Natural killer cell (primary cell): ENCODE data around the gene THSD4. TPM values are rescaled to one million over a fixed set of nuclear protein-coding genes. Genes with fewer than 3 reads are reported as not detected.

Source experiments
- ATAC-seq, 3 donors: fragments of 150-1000 bp in 2 of 3; fragments of 200-7000 bp in 1 of 3; cut with Tn5 transposase; 1 replicate in 1 of 3; 2 replicates in 2 of 3; pipeline ENCODE4 v1.10.0; 2021; ENCODE audit warnings: mild to moderate bottlenecking in 2 of 3, moderate library complexity in 2 of 3
- DNase-seq, 2 donors: peaks; one replicate each; pipeline versions ENCODE4 v3.0.0 to v3.0.0-alpha.2; 2013 to 2021; ENCODE audit warnings: mixed read lengths in 1 of 2
- H3K27ac ChIP-seq: one replicate; pipeline ENCODE4 v1.5.1; 2013; ENCODE audit warnings: mild to moderate bottlenecking, low read length
- H3K27me3 ChIP-seq: one replicate; pipeline ENCODE4 v1.6.1; 2013; ENCODE audit warnings: low read length; ENCODE audit not compliant: control insufficient read depth, insufficient read depth
- H3K36me3 ChIP-seq: one replicate; pipeline ENCODE4 v1.6.1; 2013; ENCODE audit warnings: low read length; ENCODE audit not compliant: control insufficient read depth, insufficient read depth
- H3K4me1 ChIP-seq: one replicate; pipeline ENCODE4 v1.6.1; 2013; ENCODE audit warnings: low read length; ENCODE audit not compliant: control insufficient read depth, insufficient read depth
- H3K4me3 ChIP-seq: one replicate; pipeline ENCODE4 v1.5.1; 2013; ENCODE audit warnings: low read length
- H3K9me3 ChIP-seq: one replicate; pipeline ENCODE4 v1.6.1; 2013; ENCODE audit warnings: low read length; ENCODE audit not compliant: control insufficient read depth, insufficient read depth
- H3K27ac Mint-ChIP-seq, 2 donors: one replicate each; pipeline ENCODE4 v1.8.0; 2022; ENCODE audit warnings: mild to moderate bottlenecking in 2 of 2, mixed read lengths in 2 of 2, moderate library complexity in 1 of 2
- H3K27me3 Mint-ChIP-seq, 2 donors: one replicate each; pipeline ENCODE4 v1.8.0; 2022; ENCODE audit warnings: low read depth in 2 of 2, mixed read lengths in 2 of 2
- H3K36me3 Mint-ChIP-seq: one replicate; pipeline ENCODE4 v1.8.0; 2022; ENCODE audit warnings: mixed read lengths
- H3K4me1 Mint-ChIP-seq, 2 donors: one replicate each; pipeline ENCODE4 v1.8.0; 2022; ENCODE audit warnings: mixed read lengths in 2 of 2
- H3K4me3 Mint-ChIP-seq: one replicate; pipeline ENCODE4 v1.8.0; 2022; ENCODE audit warnings: mild to moderate bottlenecking, moderate library complexity, mixed read lengths
- H3K9me3 Mint-ChIP-seq, 2 donors: one replicate each; pipeline ENCODE4 v1.8.0; 2022; ENCODE audit warnings: mixed read lengths in 2 of 2
- CTCF ChIP-seq: fragments of 200-600 bp; IDR thresholded peaks from one replicate; pipeline ENCODE4 v1.8.0; 2022; ENCODE audit warnings: antibody characterized with exemption
- WGBS: methylation state at CpG from one replicate; pipeline ENCODE4 v1.1.7; 2013; ENCODE audit warnings: missing lambda C conversion rate; ENCODE audit not compliant: insufficient coverage; 5-methylcytosine and 5-hydroxymethylcytosine counted together
- intact Hi-C: fragments of 100-400 bp; cut with micrococcal nuclease; formaldehyde crosslinking; loops from one replicate; pipeline ENCODE4 v1.14.2; 2022
- total RNA-seq, 4 donors: library from RNA; stranded (reverse); fragments of 120-200 nt in 1 of 4; gene quantifications; one replicate each; pipeline versions ENCODE4 v1.2.3 to v1.2.4, GENCODE V29; 2013 to 2022

THSD4 gene
- total RNA-seq, 3 donors from 2014 or later (not counting 1 experiment from before 2014, with no cell fraction given) = not detected

- no peaks in the 10 kb centered on the region for H3K9me3 Mint-ChIP-seq
- no peak for ATAC-seq
- intact Hi-C loops = no loop called here
- no peak overlapping the region for H3K4me3 Mint-ChIP-seq
- no peak for DNase-seq
- no peak overlapping the region for H3K4me3 ChIP-seq
- no peak overlapping the region for H3K27ac Mint-ChIP-seq
- no peaks in the 10 kb centered on the region for H3K9me3 ChIP-seq
- H3K4me1 Mint-ChIP-seq = no peaks in the 10 kb centered on the region
- no peaks in the 10 kb centered on the region for H3K36me3 ChIP-seq
- no peaks in the 10 kb centered on the region for H3K27me3 ChIP-seq
- H3K36me3 Mint-ChIP-seq = no peaks in the 10 kb centered on the region
- no peaks in the 10 kb centered on the region for H3K4me1 ChIP-seq
- no peak overlapping the region for H3K27ac ChIP-seq
- H3K27me3 Mint-ChIP-seq = peaks cover 8 to 13% of the 10 kb centered on the region in 2 donors
- 87% methylated on average over 4 of the region's 4 CpGs for WGBS
- no peak for TF ChIP-seq CTCF
Measured at GRCh38 chr15:71659730-71660067, 544.4 kb downstream of the THSD4 start.

DNA sequence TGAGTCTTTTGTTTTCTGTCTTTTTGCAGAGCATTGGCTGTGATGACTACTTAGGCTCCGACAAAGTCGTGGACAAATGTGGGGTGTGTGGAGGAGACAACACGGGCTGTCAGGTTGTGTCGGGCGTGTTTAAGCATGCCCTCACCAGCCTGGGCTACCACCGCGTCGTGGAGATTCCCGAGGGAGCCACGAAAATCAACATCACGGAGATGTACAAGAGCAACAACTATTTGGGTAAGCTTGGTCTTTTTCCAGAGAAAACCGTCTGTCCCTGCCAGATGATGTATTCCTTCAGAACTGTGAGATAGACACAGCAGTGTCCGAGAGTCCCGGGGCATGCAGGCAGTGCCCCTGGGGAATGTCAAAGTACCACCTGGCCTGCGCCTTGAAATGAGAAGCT, 545.2 kb downstream of the THSD4 start:
- Histone ChIP-seq H3K4me1 (no peaks in the 10 kb centered on the region), H3K4me3 (no peak overlapping the region), H3K36me3 (no peaks in the 10 kb centered on the region), H3K27me3 (no peaks in the 10 kb centered on the region), H3K9me3 (no peaks in the 10 kb centered on the region), H3K27ac (no peak overlapping the region)
- intact Hi-C loops = no loop called here
- H3K9me3 Mint-ChIP-seq = no peaks in the 10 kb centered on the region
- no peak overlapping the region for H3K27ac Mint-ChIP-seq
- DNase-seq = no peak
- H3K27me3 Mint-ChIP-seq = peaks cover 10 to 21% of the 10 kb centered on the region in 2 donors
- ATAC-seq = no peak
- TF ChIP-seq CTCF = no peak
- WGBS = 87% methylated on average over 15 of the region's 15 CpGs
- no peak overlapping the region for H3K4me3 Mint-ChIP-seq
- no peaks in the 10 kb centered on the region for H3K36me3 Mint-ChIP-seq
- no peaks in the 10 kb centered on the region for H3K4me1 Mint-ChIP-seq

DNA sequence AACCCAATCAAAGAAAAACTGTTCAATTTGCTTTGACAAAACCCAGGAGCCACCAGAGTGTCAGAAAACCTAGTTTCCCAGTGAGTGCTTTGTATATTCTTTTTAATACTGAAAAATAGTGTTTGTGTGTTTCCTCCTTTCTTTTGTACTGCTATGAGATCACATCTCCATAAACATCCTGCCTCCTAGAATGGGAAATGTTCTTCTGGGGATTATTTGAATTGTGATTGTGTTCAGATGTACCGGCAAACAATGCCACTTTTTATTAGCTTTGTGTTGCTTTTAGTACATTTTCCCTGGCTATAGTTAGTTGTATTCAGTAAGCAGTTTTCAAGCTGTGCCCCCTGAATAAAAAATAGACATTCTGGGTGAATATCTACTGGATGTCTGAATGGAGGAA, 547.0 kb downstream of the THSD4 start:
- WGBS = 46% methylated on average over 1 of the region's 1 CpG
- Mint-ChIP-seq H3K4me3 (no peak overlapping the region), H3K36me3 (no peaks in the 10 kb centered on the region), H3K4me1 (no peaks in the 10 kb centered on the region), H3K27ac (no peak overlapping the region), H3K27me3 (peaks cover 10 to 27% of the 10 kb centered on the region in 2 donors), H3K9me3 (no peaks in the 10 kb centered on the region)
- Histone ChIP-seq H3K27ac (no peak overlapping the region), H3K4me1 (no peaks in the 10 kb centered on the region), H3K36me3 (no peaks in the 10 kb centered on the region), H3K9me3 (no peaks in the 10 kb centered on the region), H3K4me3 (no peak overlapping the region), H3K27me3 (no peaks in the 10 kb centered on the region)
- no peak for ATAC-seq
- DNase-seq = no peak
- intact Hi-C loops = no loop called here
- no peak for TF ChIP-seq CTCF

DNA sequence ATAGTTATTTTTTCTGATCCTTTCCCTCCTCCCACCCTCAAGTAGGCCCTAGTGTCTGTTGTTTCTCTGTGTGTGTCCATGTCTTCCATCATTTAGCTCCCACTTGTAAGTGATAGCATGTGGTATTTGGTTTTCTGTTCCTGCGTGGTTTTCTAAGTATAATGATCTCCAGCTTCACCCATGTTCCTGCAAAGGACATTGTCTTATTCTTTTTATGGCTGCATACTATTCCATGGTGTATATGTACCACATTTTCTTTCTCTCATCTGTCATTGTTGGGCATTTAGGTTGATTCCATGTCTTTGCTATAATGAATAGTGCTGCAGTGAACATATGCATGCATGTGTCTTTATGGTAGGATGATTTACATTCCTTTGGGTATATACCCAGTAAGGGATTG, 549.4 kb downstream of the THSD4 start:
- Mint-ChIP-seq H3K36me3 (no peaks in the 10 kb centered on the region), H3K9me3 (no peaks in the 10 kb centered on the region), H3K4me1 (no peaks in the 10 kb centered on the region), H3K4me3 (no peak overlapping the region), H3K27ac (no peak overlapping the region), H3K27me3 (peaks cover 13 to 34% of the 10 kb centered on the region in 2 donors)
- no peak for TF ChIP-seq CTCF
- Histone ChIP-seq H3K27me3 (no peaks in the 10 kb centered on the region), H3K27ac (no peak overlapping the region), H3K4me3 (no peak overlapping the region), H3K9me3 (no peaks in the 10 kb centered on the region), H3K36me3 (no peaks in the 10 kb centered on the region), H3K4me1 (no peaks in the 10 kb centered on the region)
- WGBS = no CpG with 5 or more reads among the region's 1 CpG
- intact Hi-C loops = no loop called here
- ATAC-seq (no peak), DNase-seq (no peak)
